HCT116 (cell line): ENCODE measurements around the gene PBX1.

ENCODE experiments used
- CEBPB ChIP-seq: IDR thresholded peaks from 2 replicates; pipeline ENCODE4 v1.6.1; 2012; ENCODE audit warnings: low read depth
- CTCF ChIP-seq, 3 experiments: fragments of 200-600 bp in 1 of 3; sonication (generic) in 1 of 3; IDR thresholded peaks in 2 of 3; conservative IDR thresholded peaks in 1 of 3; 2 replicates each; pipeline ENCODE4 v1.5.1; 2012 to 2017; ENCODE audit warnings: low read depth in 2 of 3, low read length in 2 of 3, antibody characterized with exemption in 1 of 3, borderline replicate concordance in 1 of 3, control low read depth in 1 of 3, mild to moderate bottlenecking in 1 of 3, mixed read lengths in 1 of 3, mixed run types in 1 of 3, moderate library complexity in 1 of 3; ENCODE audit not compliant: insufficient read depth in 1 of 3
- JUND ChIP-seq: IDR thresholded peaks from 2 replicates; pipeline ENCODE4 v1.6.1; 2012

GRCh38 chr1:164792410-164793004, 233.5 kb downstream of the PBX1 start:
- TF ChIP-seq CEBPB (no peak), JUND (no peak), CTCF (IDR thresholded peaks at IDR 0.05 in 2 of 3, conservative IDR thresholded peaks at IDR 0.05 in 1 of 3; ENCODE audit: borderline replicate concordance in 1 of 3, insufficient read depth in 1 of 3, low read depth in 2 of 3, low read length in 2 of 3) (no peak)
